Epithelial cell of esophagus (primary cell): ENCODE data around the gene ALK.

Experiments used
- DNase-seq: peaks from one replicate; pipeline ENCODE4 v3.0.0; 2010; ENCODE audit warnings: low read depth
- H3K4me3 ChIP-seq: 2 replicates; pipeline ENCODE4 v1.5.1; 2011; ENCODE audit warnings: mild to moderate bottlenecking, low read length, control low read depth
- TF ChIP-seq, protein P1 (sequence below): IDR thresholded peaks from 2 replicates; pipeline ENCODE4 v1.5.1; 2011; ENCODE audit warnings: low read depth, mild to moderate bottlenecking, low read length, control low read depth, inconsistent platforms; ENCODE audit not compliant: insufficient read depth; ENCODE audit errors: missing control alignments

Gene ALK

DNA sequence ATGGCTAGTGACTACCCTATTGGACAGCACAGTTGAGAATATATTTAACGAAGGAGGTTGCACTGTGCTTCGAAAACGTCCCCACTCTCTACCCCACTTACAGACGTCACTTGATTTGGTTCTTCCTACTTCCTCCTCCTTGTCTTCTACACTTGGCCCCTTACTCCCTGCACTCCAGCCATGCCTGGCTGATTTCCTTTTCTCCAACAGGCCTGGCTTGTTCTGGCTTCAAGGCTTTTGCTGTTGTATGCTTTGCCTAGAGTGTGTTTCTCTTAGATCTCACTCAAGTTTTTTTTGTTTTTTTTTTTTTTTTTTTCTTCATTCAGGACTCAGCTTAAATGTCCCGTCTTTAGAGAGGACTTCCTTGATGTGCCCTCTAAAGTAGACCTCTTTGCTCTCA lies 469.4 kb downstream of the ALK start:
- H3K4me3 ChIP-seq: no peak overlapping the region
- TF ChIP-seq, protein P1, sequence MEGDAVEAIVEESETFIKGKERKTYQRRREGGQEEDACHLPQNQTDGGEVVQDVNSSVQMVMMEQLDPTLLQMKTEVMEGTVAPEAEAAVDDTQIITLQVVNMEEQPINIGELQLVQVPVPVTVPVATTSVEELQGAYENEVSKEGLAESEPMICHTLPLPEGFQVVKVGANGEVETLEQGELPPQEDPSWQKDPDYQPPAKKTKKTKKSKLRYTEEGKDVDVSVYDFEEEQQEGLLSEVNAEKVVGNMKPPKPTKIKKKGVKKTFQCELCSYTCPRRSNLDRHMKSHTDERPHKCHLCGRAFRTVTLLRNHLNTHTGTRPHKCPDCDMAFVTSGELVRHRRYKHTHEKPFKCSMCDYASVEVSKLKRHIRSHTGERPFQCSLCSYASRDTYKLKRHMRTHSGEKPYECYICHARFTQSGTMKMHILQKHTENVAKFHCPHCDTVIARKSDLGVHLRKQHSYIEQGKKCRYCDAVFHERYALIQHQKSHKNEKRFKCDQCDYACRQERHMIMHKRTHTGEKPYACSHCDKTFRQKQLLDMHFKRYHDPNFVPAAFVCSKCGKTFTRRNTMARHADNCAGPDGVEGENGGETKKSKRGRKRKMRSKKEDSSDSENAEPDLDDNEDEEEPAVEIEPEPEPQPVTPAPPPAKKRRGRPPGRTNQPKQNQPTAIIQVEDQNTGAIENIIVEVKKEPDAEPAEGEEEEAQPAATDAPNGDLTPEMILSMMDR: no peak
- no peak for DNase-seq

DNA sequence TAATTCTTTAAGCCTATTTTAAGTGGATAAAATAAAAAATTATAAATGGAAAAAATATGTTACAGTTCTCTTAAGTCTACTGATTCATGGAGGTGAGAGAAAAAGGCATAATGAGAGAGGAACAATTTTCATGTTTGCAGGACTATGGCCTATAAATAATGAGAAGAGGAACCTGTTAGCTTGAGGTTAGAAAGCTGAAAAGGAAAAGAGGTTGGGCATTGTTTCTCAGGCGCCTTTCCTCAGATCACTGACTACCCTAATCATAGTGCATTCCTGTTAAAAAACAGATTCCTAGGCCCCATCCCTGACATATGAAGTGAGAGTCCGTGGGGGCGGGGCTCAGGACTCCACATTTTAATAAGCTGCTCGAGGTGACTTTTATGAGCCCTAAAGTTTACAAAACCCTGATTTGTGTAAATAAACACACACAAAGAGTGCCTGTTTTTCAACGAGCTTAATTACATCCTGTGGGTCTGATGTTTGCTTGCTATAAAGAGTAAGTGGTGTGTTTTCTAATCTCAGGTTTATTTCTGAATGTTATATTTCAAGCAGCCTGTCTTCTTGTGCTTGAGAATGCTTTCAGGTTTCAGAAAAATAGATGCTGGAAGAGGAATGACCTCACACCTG lies 470.7 kb downstream of the ALK start:
- TF ChIP-seq, protein P1: no peak
- DNase-seq: no peak
- H3K4me3 ChIP-seq: no peak overlapping the region

DNA sequence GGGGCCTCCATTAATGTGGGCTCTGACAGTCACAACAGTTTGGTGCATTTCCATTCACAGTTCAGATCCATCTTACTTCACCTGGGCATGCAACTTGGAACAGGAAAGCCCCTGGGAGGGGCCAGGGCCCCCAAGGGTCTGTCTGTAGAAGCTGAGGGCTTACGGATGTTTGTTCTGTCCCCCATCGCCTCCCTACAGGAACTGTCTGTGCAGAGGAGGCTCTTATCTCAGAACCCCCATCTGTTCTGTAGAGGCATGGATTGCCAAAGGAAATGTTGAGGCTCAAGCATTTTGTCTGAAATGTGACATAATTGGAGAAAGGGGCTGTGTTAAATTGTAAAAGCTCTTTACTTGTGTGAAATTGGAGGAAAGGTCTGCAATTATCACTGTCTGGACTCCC lies 471.9 kb downstream of the ALK start:
- DNase-seq: no peak
- TF ChIP-seq, protein P1: no peak
- H3K4me3 ChIP-seq: no peak overlapping the region

DNA sequence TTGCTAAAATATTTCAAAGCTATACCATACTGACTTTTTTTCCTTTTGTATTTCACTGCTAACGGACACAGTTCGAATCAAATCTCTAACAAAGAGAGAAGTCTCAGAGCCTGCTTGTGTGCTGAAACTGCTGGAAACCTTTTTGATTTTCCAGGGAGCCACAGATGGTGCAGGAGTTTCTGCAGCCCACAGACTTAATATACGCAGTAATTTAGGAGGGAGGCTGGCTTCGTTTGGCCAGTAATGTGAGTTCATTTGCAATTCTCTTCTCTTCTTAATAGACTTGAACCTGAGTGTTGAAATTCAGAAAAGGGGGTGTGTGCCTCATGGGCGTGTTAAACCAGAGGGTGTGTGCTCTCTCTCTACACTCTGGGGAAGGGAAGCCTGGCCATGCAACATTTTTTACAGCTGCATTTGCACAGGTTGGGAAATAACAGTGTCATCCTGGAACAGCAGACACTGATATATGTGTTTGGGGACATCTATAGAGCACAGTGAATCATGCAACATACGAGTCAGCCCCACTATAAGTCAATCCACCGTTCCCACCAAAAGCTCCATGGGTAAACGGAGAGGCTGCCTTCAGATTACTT lies 473.2 kb downstream of the ALK start:
- TF ChIP-seq, protein P1: no peak
- DNase-seq: peak; percentile 60
- no peak overlapping the region for H3K4me3 ChIP-seq

DNA sequence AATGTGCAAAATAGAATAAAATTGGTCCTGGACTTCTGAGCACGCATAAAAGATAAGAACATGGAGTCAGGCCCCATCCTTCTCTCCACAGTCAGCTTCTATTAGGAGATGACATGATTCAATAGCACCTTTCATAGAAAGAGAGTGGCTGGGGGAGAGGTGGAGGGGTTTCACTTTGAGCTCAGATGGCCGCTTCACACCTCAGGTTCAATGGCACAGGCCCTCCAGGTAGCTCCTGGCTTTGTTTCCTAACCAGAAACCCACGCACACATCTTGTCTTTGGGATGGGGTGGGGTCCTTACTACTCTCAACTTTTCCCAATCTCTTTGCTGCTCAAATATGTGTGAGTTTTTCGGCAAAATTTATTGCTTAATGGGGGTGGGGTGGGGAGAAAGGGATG lies 473.9 kb downstream of the ALK start:
- no peak for DNase-seq
- TF ChIP-seq, protein P1: no peak
- H3K4me3 ChIP-seq: no peak overlapping the region

DNA sequence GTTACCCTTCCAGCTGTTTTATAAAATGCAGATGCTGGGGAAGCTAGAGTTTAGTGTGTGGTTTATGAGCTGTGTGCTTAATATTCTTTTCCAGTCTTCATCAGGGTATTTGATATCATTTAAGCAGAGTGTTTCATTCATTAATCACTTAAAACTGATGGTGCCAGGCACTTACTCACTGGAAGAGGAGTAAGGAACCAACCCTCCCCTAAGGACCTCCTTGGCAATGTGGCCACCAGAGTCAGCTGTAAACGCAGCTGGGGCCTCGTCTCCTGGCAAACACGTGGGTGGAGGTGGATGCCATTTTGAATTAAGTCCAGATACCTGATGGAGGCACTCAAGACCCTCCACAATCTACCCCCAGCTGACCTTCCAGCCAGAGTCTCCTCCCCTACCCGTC lies 474.5 kb downstream of the ALK start:
- H3K4me3 ChIP-seq: no peak overlapping the region
- TF ChIP-seq, protein P1: no peak
- DNase-seq: no peak

DNA sequence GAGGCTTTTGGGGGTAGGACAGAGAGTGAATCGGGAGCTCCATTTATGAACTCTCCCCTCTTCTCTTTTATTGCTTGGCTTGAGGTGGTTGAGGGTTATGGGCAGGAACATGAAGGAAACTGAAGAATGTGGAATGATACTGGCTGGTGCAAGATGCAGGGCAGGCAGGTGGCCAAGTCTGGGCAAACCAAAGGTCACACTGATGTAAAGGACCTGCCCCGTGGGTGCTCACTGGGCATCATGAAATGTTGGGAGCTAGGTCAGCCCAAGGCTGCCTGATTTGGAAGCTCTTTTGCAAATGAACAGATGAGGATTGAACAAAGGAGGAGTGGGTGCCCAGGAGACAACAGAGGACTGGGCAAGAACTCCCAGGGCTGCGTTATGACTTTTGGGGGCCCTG lies 477.2 kb downstream of the ALK start:
- H3K4me3 ChIP-seq: no peak overlapping the region
- no peak for DNase-seq
- TF ChIP-seq, protein P1: no peak
